Ascending aorta (tissue), 2 donors: Measurements from ENCODE around the gene PLSCR2. TPM values are rescaled to one million over a fixed set of nuclear protein-coding genes. Genes with fewer than 3 reads are reported as not detected.

Source experiments
- DNase-seq, 2 donors: peaks; one replicate each; pipeline ENCODE4 v3.0.0-alpha.2; 2019; ENCODE audit warnings: low spot score in 2 of 2
- H3K27ac ChIP-seq, 2 donors: fragments of 200-600 bp; sonication (generic); one replicate each; pipeline ENCODE4 v1.5.1; 2016 to 2017; ENCODE audit warnings: mild to moderate bottlenecking in 1 of 2
- H3K27me3 ChIP-seq: fragments of 200-600 bp; sonication (generic); one replicate; pipeline ENCODE4 v1.5.1; 2017
- H3K36me3 ChIP-seq, 2 donors: fragments of 200-600 bp; sonication (generic); one replicate each; pipeline ENCODE4 v1.5.1; 2016
- H3K4me1 ChIP-seq, 2 donors: fragments of 200-600 bp; sonication (generic); one replicate each; pipeline ENCODE4 v1.5.1; 2016 to 2017; ENCODE audit warnings: mild to moderate bottlenecking in 1 of 2
- H3K4me3 ChIP-seq, 2 donors: fragments of 200-600 bp; sonication (generic); one replicate each; pipeline ENCODE4 v1.5.1; 2016 to 2017; ENCODE audit warnings: mild to moderate bottlenecking in 1 of 2
- H3K9me3 ChIP-seq, 2 donors: fragments of 200-600 bp; sonication (generic); one replicate each; pipeline ENCODE4 v1.5.1; 2016
- CTCF ChIP-seq, 3 experiments: fragments of 200-600 bp in 2 of 3; fragments of 450-650 bp in 1 of 3; sonication (generic) in 2 of 3; IDR thresholded peaks; one replicate each; pipeline ENCODE4 v1.5.1; 2016 to 2019; ENCODE audit warnings: antibody characterized with exemption in 3 of 3, mild to moderate bottlenecking in 1 of 3, moderate library complexity in 1 of 3
- intact Hi-C: fragments of 100-400 bp; cut with DNase I; formaldehyde crosslinking; loops from one replicate; pipeline ENCODE4 v1.15.1; 2023
- total RNA-seq: library from RNA; depleted of rRNA; stranded (reverse); fragments of >200 nt; gene quantifications from one replicate; pipeline ENCODE4 v1.1.0, GENCODE V29; 2016

The PLSCR2 gene
- total RNA-seq, 1 donor from 2014 or later = not detected

- no peaks in the 10 kb centered on the region for H3K36me3 ChIP-seq
- no peaks in the 10 kb centered on the region for H3K4me1 ChIP-seq
- intact Hi-C loops = no loop called here
- no peak overlapping the region for H3K27ac ChIP-seq
- TF ChIP-seq CTCF (IDR thresholded peaks at IDR 0.05) = no peak
- no peaks in the 10 kb centered on the region for H3K9me3 ChIP-seq
- H3K27me3 ChIP-seq = no peaks in the 10 kb centered on the region
- no peak overlapping the region for H3K4me3 ChIP-seq
- DNase-seq = no peak
These were observed 4.4 kb upstream of the PLSCR2 start for GRCh38 chr3:146473726-146474125.

DNA sequence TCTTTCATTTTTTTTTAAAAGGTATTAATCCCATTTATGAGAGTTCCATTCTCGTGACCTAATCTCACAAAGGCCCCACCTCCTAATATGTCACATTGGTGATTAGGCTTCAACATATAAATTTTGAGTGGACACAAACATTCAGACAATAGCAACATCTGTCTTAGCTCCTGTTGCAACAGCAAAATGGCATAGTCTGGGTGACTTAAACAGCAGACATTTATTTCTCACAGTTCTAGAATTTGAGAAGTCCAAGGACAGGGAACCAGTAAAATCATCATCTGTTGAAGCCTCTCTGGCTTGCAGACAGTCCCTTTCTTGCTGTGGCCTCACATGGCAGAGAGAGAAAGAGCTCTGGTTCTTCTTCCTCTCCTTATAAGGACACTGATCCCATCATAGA, 3.2 kb upstream of the PLSCR2 start:
- no peak overlapping the region for H3K27ac ChIP-seq
- TF ChIP-seq CTCF (IDR thresholded peaks at IDR 0.05) = no peak

GRCh38 chr3:146471012-146471411, 1.7 kb upstream of the PLSCR2 start:
- TF ChIP-seq CTCF (IDR thresholded peaks at IDR 0.05) = no peak
- intact Hi-C loops = no loop called here

More for the DNA sequence above, 3.2 kb upstream of the PLSCR2 start:
- Histone ChIP-seq H3K27me3 (no peaks in the 10 kb centered on the region), H3K4me3 (no peak overlapping the region), H3K36me3 (no peaks in the 10 kb centered on the region), H3K9me3 (no peaks in the 10 kb centered on the region), H3K4me1 (no peaks in the 10 kb centered on the region)
- intact Hi-C loops = no loop called here
- DNase-seq = no peak

DNA sequence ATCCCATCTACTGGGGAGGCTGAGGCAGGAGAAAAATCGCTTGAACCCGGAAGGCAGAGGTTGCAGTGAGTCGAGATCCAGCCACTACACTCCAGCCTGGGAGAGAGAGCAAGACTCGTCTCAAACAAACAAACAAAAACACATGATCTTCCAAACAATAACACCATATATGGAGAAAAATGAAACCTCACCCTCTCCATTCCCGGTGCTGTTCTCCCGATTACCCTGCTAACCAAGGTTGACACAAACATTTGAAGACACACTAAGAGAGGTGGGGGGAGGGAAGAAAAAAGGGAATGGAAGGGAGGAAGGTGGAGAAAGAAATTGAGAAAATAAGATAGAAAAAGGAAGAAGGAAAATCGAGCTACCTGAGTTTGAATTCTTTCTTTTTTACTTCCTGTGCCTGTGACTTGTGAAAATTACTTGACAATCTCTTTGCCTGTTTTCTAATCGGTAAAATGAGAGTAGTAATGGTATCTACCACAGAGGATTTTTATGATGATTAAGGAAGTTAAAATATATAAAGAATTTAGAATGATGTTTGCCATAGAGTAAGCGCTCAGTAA, 1.1 kb upstream of the PLSCR2 start:
- no peaks in the 10 kb centered on the region for H3K4me1 ChIP-seq
- H3K27me3 ChIP-seq = no peaks in the 10 kb centered on the region
- H3K9me3 ChIP-seq = no peaks in the 10 kb centered on the region
- no peak for TF ChIP-seq CTCF (IDR thresholded peaks at IDR 0.05)
- DNase-seq = no peak
- no peak overlapping the region for H3K4me3 ChIP-seq
- no peak overlapping the region for H3K27ac ChIP-seq
- H3K36me3 ChIP-seq = no peaks in the 10 kb centered on the region
- intact Hi-C loops = no loop called here

More at GRCh38 chr3:146471012-146471411, 1.7 kb upstream of the PLSCR2 start:
- Histone ChIP-seq H3K4me1 (no peaks in the 10 kb centered on the region), H3K27me3 (no peaks in the 10 kb centered on the region), H3K4me3 (no peak overlapping the region), H3K9me3 (no peaks in the 10 kb centered on the region), H3K36me3 (no peaks in the 10 kb centered on the region), H3K27ac (no peak overlapping the region)
- no peak for DNase-seq

- no peak for DNase-seq
- Histone ChIP-seq H3K4me3 (peak overlapping the region; percentile 69 to 72), H3K27me3 (no peaks in the 10 kb centered on the region), H3K27ac (peak overlapping the region; percentile 53 to 73), H3K9me3 (no peaks in the 10 kb centered on the region), H3K36me3 (no peaks in the 10 kb centered on the region), H3K4me1 (no peaks in the 10 kb centered on the region)
- intact Hi-C loops = loop anchor here (2.0 kb wide), 1 partner anchor 76 kb away; the partner anchor contains the start of gene PLSCR1
- no peak for TF ChIP-seq CTCF (IDR thresholded peaks at IDR 0.05)
These were observed 651 bp downstream of the PLSCR2 start for GRCh38 chr3:146468671-146469149.
